HepG2 (cell line): ENCODE results near the gene TRIM23. TPM values are rescaled to one million over a fixed set of nuclear protein-coding genes. Genes with fewer than 3 reads are reported as not detected.
A peak's percentile ranks its signal among the peaks of the same experiment; 100 is the strongest.

Source experiments
- AGO1 ChIP-seq: fragments of 200-400 bp; formaldehyde crosslinking; IDR thresholded peaks from 2 replicates; pipeline ENCODE4 v1.6.1; 2017; ENCODE audit warnings: mild to moderate bottlenecking, low read depth, low read length, moderate library complexity; ENCODE audit not compliant: poor library complexity, severe bottlenecking
- ARHGAP35 ChIP-seq: sonication (generic); formaldehyde crosslinking; IDR thresholded peaks from 2 replicates; pipeline ENCODE4 v1.9.0; 2022; ENCODE audit warnings: mild to moderate bottlenecking, inconsistent platforms, moderate library complexity, missing genetic modification reagents, borderline replicate concordance
- BORCS8-MEF2B ChIP-seq: sonication (generic); formaldehyde crosslinking; IDR thresholded peaks from 2 replicates; pipeline ENCODE4 v1.8.0; 2022; ENCODE audit warnings: mild to moderate bottlenecking, missing genetic modification reagents
- CAMTA2 ChIP-seq: sonication (generic); formaldehyde crosslinking; IDR thresholded peaks from 2 replicates; pipeline ENCODE4 v1.4.0; 2020; ENCODE audit warnings: mild to moderate bottlenecking, missing genetic modification reagents, borderline replicate concordance
- FOXK1 ChIP-seq: sonication (generic); formaldehyde crosslinking; IDR thresholded peaks from 2 replicates; pipeline ENCODE4 v1.4.0; 2020; ENCODE audit warnings: low read depth, missing genetic modification reagents, borderline replicate concordance
- IRX3 ChIP-seq: sonication (generic); formaldehyde crosslinking; IDR thresholded peaks from 2 replicates; pipeline ENCODE4 v1.8.1; 2023; ENCODE audit warnings: mild to moderate bottlenecking, low read depth, missing genetic modification reagents, borderline replicate concordance
- JUND ChIP-seq: sonication (generic); formaldehyde crosslinking; IDR thresholded peaks from 2 replicates; pipeline ENCODE4 v1.8.0; 2022; ENCODE audit warnings: mild to moderate bottlenecking, missing genetic modification reagents
- LCORL ChIP-seq, 2 experiments: fragments of 450-650 bp in 1 of 2; sonication (generic) in 1 of 2; formaldehyde crosslinking in 1 of 2; IDR thresholded peaks; 2 replicates each; pipeline versions ENCODE4 v1.5.0 to v1.6.1; 2017 to 2020; ENCODE audit warnings: antibody characterized with exemption in 1 of 2, missing genetic modification reagents in 1 of 2
- RBM39 ChIP-seq: fragments of 200-400 bp; formaldehyde crosslinking; IDR thresholded peaks from one replicate; pipeline ENCODE4 v1.6.1; 2018; ENCODE audit warnings: antibody characterized with exemption, mild to moderate bottlenecking, low read depth, low read length; ENCODE audit not compliant: poor library complexity, severe bottlenecking
- YEATS2 ChIP-seq: sonication (generic); formaldehyde crosslinking; IDR thresholded peaks from 2 replicates; pipeline ENCODE4 v1.4.0; 2020; ENCODE audit warnings: missing genetic modification reagents, borderline replicate concordance
- ZBTB38 ChIP-seq: sonication (generic); formaldehyde crosslinking; IDR thresholded peaks from 2 replicates; pipeline ENCODE4 v1.5.1; 2020; ENCODE audit warnings: mild to moderate bottlenecking, missing genetic modification reagents
- ZNF614 ChIP-seq: IDR thresholded peaks from 2 replicates; pipeline ENCODE4 v1.6.1; 2018; ENCODE audit warnings: missing biosample characterization, missing genetic modification reagents, inconsistent platforms, borderline replicate concordance
- ZNF761 ChIP-seq: sonication (generic); formaldehyde crosslinking; conservative IDR thresholded peaks from 2 replicates; pipeline ENCODE4 v1.4.0; 2020; ENCODE audit warnings: mild to moderate bottlenecking, missing genetic modification reagents
- polyA plus RNA-seq, 8 experiments: library from polyadenylated mRNA; depleted of rRNA in 3 of 8; stranded (reverse) in 7 of 8; unstranded in 1 of 8; fragments of >200 nt; fragmentation: Illumina TruSeq in 4 of 8; extraction: Trizol in 4 of 8; gene quantifications; 2 replicates each; pipeline versions ENCODE4 v1.2.1 to v1.2.3, GENCODE V29; 2011 to 2016; ENCODE audit warnings: low read depth in 4 of 8, missing spikeins in 1 of 8, mixed read lengths in 1 of 8; ENCODE audit not compliant: insufficient read depth in 1 of 8
- total RNA-seq, 5 experiments: library from RNA; depleted of rRNA; stranded (reverse); fragments of >200 nt; fragmentation: Illumina TruSeq; extraction: Trizol; gene quantifications; 2 replicates each; pipeline ENCODE4 v1.2.3, GENCODE V29; 2016; ENCODE audit warnings: low read depth in 1 of 5
- TF ChIP-seq, protein P1 (sequence below): sonication (generic); formaldehyde crosslinking; IDR thresholded peaks from 2 replicates; pipeline ENCODE4 v1.4.0; 2020; ENCODE audit warnings: missing genetic modification reagents
- TF ChIP-seq, protein P2 (sequence below): sonication (generic); formaldehyde crosslinking; IDR thresholded peaks from 2 replicates; pipeline ENCODE4; 2020; ENCODE audit warnings: missing genetic modification reagents, mild to moderate bottlenecking, borderline replicate concordance
- TF ChIP-seq, protein P3 (sequence below): sonication (generic); formaldehyde crosslinking; IDR thresholded peaks from 2 replicates; pipeline ENCODE4 v1.4.0; 2020; ENCODE audit warnings: mild to moderate bottlenecking, missing genetic modification reagents, borderline replicate concordance

TRIM23 gene
- total and polyA plus RNA-seq, 2 of the 13 experiments (the other 11 are each of a cell fraction or from before 2014, with no cell fraction given), result 4.6 to 11.4 TPM

- TF ChIP-seq YEATS2 (CRISPR knock-in tag) (peak; percentile 69), ZNF614 (CRISPR knock-in tag) (no peak), IRX3 (CRISPR knock-in tag) (no peak), ZNF761 (CRISPR knock-in tag) (no peak), FOXK1 (CRISPR knock-in tag) (peak; percentile 73; the same call in 1 of the 2 replicates), RBM39 (no peak), ARHGAP35 (no peak), AGO1 (no peak), LCORL (IDR thresholded peaks at IDR 0.05) (no peak), LCORL (CRISPR knock-in tag; IDR thresholded peaks at IDR 0.05) (no peak), ZBTB38 (CRISPR knock-in tag) (no peak), CAMTA2 (CRISPR knock-in tag) (no peak), JUND (CRISPR knock-in tag) (no peak), BORCS8-MEF2B (no peak)
- TF ChIP-seq, protein P1, sequence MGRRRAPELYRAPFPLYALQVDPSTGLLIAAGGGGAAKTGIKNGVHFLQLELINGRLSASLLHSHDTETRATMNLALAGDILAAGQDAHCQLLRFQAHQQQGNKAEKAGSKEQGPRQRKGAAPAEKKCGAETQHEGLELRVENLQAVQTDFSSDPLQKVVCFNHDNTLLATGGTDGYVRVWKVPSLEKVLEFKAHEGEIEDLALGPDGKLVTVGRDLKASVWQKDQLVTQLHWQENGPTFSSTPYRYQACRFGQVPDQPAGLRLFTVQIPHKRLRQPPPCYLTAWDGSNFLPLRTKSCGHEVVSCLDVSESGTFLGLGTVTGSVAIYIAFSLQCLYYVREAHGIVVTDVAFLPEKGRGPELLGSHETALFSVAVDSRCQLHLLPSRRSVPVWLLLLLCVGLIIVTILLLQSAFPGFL (CRISPR knock-in tag), result no peak
- TF ChIP-seq, protein P2, sequence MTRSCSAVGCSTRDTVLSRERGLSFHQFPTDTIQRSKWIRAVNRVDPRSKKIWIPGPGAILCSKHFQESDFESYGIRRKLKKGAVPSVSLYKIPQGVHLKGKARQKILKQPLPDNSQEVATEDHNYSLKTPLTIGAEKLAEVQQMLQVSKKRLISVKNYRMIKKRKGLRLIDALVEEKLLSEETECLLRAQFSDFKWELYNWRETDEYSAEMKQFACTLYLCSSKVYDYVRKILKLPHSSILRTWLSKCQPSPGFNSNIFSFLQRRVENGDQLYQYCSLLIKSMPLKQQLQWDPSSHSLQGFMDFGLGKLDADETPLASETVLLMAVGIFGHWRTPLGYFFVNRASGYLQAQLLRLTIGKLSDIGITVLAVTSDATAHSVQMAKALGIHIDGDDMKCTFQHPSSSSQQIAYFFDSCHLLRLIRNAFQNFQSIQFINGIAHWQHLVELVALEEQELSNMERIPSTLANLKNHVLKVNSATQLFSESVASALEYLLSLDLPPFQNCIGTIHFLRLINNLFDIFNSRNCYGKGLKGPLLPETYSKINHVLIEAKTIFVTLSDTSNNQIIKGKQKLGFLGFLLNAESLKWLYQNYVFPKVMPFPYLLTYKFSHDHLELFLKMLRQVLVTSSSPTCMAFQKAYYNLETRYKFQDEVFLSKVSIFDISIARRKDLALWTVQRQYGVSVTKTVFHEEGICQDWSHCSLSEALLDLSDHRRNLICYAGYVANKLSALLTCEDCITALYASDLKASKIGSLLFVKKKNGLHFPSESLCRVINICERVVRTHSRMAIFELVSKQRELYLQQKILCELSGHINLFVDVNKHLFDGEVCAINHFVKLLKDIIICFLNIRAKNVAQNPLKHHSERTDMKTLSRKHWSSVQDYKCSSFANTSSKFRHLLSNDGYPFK (CRISPR knock-in tag), result 0 out of 2 replicates have a peak, but pooled peaks have one; percentile 39
- TF ChIP-seq, protein P3, sequence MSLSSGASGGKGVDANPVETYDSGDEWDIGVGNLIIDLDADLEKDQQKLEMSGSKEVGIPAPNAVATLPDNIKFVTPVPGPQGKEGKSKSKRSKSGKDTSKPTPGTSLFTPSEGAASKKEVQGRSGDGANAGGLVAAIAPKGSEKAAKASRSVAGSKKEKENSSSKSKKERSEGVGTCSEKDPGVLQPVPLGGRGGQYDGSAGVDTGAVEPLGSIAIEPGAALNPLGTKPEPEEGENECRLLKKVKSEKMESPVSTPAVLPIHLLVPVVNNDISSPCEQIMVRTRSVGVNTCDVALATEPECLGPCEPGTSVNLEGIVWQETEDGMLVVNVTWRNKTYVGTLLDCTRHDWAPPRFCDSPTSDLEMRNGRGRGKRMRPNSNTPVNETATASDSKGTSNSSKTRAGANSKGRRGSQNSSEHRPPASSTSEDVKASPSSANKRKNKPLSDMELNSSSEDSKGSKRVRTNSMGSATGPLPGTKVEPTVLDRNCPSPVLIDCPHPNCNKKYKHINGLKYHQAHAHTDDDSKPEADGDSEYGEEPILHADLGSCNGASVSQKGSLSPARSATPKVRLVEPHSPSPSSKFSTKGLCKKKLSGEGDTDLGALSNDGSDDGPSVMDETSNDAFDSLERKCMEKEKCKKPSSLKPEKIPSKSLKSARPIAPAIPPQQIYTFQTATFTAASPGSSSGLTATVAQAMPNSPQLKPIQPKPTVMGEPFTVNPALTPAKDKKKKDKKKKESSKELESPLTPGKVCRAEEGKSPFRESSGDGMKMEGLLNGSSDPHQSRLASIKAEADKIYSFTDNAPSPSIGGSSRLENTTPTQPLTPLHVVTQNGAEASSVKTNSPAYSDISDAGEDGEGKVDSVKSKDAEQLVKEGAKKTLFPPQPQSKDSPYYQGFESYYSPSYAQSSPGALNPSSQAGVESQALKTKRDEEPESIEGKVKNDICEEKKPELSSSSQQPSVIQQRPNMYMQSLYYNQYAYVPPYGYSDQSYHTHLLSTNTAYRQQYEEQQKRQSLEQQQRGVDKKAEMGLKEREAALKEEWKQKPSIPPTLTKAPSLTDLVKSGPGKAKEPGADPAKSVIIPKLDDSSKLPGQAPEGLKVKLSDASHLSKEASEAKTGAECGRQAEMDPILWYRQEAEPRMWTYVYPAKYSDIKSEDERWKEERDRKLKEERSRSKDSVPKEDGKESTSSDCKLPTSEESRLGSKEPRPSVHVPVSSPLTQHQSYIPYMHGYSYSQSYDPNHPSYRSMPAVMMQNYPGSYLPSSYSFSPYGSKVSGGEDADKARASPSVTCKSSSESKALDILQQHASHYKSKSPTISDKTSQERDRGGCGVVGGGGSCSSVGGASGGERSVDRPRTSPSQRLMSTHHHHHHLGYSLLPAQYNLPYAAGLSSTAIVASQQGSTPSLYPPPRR (CRISPR knock-in tag), result no peak
These were observed 730 bp upstream of the TRIM23 start, which contains the start of the genes SHLD3 and TRAPPC13 (continued) for GRCh38 chr5:65624571-65625555.
